ENCODE results near the gene TIMM8B.
A peak's percentile ranks its signal among the peaks of the same experiment; 100 is the strongest.

Gene TIMM8B

GRCh38 chr11:112042161-112042960, 44.2 kb downstream of the TIMM8B start:
- H3K4me2 ChIP-seq, result peak overlapping the region in 1 of 11 experiments; percentile 26; a peak in 2 of 22 replicates
- peaks cover 0 to 14% (median 0%) of the 10 kb centered on the region in 11 experiments; a peak in 2 of 22 replicates for H4K20me1 ChIP-seq
- no peak overlapping the region for H3K9ac ChIP-seq
- H3K4me3 ChIP-seq, result no peak overlapping the region
- H3K27me3 ChIP-seq, result no peaks in the 10 kb centered on the region
- peaks cover 85 to 100% (median 97%) of the 10 kb centered on the region in 11 experiments for H3K36me3 ChIP-seq
- no peak overlapping the region for H3K27ac ChIP-seq
- H3K4me1 ChIP-seq, result peaks cover 0 to 7% (median 0%) of the 10 kb centered on the region in 10 experiments; a peak in 3 of 20 replicates
- TF ChIP-seq Cebpa-rat (IDR thresholded peaks at IDR 0.05), result no peak
- H3K9me3 ChIP-seq (replicated peaks in 1 of 11), result peaks cover 0 to 9% (median 5%) of the 10 kb centered on the region in 11 experiments; a peak in 11 of 22 replicates

DNA sequence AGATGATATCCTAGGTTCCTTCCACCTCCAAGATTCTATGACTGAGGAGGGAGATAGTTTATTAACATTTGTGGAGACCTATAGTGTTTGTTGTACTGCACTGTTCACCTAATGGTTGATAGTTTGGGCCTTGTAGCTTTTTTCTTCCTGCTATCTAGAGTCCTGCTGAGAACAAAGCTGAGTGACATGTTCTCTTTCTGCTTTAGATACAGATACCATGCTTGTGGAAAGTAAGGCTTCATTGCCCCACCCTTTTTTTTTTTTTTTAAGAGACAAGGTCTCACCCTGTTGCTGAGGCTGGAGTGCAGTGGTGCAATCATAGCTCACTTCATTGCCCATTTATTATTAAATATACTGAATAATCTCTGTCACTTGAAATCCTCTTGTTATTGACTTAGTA, 49.0 kb downstream of the TIMM8B start:
- Histone ChIP-seq H3K4me3 (no peak overlapping the region), H3K4me1 (peaks cover 0 to 6% (median 0%) of the 10 kb centered on the region in 10 experiments; a peak in 3 of 20 replicates), H3K9me3 (replicated peaks in 1 of 11) (no peaks in the 10 kb centered on the region), H3K9ac (no peak overlapping the region), H3K27me3 (no peaks in the 10 kb centered on the region), H3K4me2 (no peak overlapping the region), H3K27ac (no peak overlapping the region), H3K36me3 (peaks cover 88 to 99% (median 93%) of the 10 kb centered on the region in 11 experiments), H4K20me1 (peaks cover 0 to 22% (median 0%) of the 10 kb centered on the region in 11 experiments; a peak in 3 of 22 replicates)
- no peak for TF ChIP-seq Cebpa-rat (IDR thresholded peaks at IDR 0.05)

Data from BLaER1 treated with 17β-estradiol and CSF1 and Interleukin-3, amounts not matched to agents 10 nM and 100 nM (cell line).